Effector memory CD4-positive, alpha-beta T cell (primary cell): ENCODE results near the gene EDDM3A.

Experiments used
- DNase-seq, 3 donors: peaks; one replicate each; pipeline ENCODE4 v3.0.0-alpha.2; 2020
- H3K27ac ChIP-seq: 2 replicates; pipeline ENCODE4 v1.7.0; 2013; ENCODE audit warnings: mild to moderate bottlenecking, low read length, moderate library complexity; ENCODE audit not compliant: insufficient read depth, poor library complexity, severe bottlenecking
- H3K27me3 ChIP-seq: replicated peaks from 2 replicates; pipeline ENCODE4 v1.7.0; 2013; ENCODE audit warnings: mild to moderate bottlenecking, low read length; ENCODE audit not compliant: insufficient read depth, control insufficient read depth, poor library complexity, severe bottlenecking
- H3K36me3 ChIP-seq: 2 replicates; pipeline ENCODE4 v1.7.0; 2013; ENCODE audit warnings: mild to moderate bottlenecking, low read length, moderate library complexity; ENCODE audit not compliant: control insufficient read depth, insufficient read depth
- H3K4me1 ChIP-seq: 2 replicates; pipeline ENCODE4 v1.7.0; 2013; ENCODE audit warnings: low read length, mild to moderate bottlenecking; ENCODE audit not compliant: control insufficient read depth, insufficient read depth, poor library complexity, severe bottlenecking
- H3K4me3 ChIP-seq: 2 replicates; pipeline ENCODE4 v1.7.0; 2013; ENCODE audit warnings: low read length, low read depth, mild to moderate bottlenecking; ENCODE audit not compliant: insufficient read depth, poor library complexity, severe bottlenecking
- H3K9me3 ChIP-seq: 2 replicates; pipeline ENCODE4 v1.7.0; 2013; ENCODE audit warnings: mild to moderate bottlenecking, low read length, moderate library complexity; ENCODE audit not compliant: control insufficient read depth

EDDM3A gene

GRCh38 chr14:20775043-20775442, 29.4 kb downstream of the EDDM3A start:
- no peaks in the 10 kb centered on the region for H3K9me3 ChIP-seq
- H3K27me3 ChIP-seq = no peaks in the 10 kb centered on the region
- H3K4me3 ChIP-seq = no peak overlapping the region
- H3K36me3 ChIP-seq = no peaks in the 10 kb centered on the region
- H3K27ac ChIP-seq = no peak overlapping the region
- no peak for DNase-seq
- no peaks in the 10 kb centered on the region for H3K4me1 ChIP-seq

- DNase-seq = no peak
- Histone ChIP-seq H3K27me3 (no peaks in the 10 kb centered on the region), H3K27ac (no peak overlapping the region)
These were observed 30.2 kb downstream of the EDDM3A start for GRCh38 chr14:20775901-20776300.

DNA sequence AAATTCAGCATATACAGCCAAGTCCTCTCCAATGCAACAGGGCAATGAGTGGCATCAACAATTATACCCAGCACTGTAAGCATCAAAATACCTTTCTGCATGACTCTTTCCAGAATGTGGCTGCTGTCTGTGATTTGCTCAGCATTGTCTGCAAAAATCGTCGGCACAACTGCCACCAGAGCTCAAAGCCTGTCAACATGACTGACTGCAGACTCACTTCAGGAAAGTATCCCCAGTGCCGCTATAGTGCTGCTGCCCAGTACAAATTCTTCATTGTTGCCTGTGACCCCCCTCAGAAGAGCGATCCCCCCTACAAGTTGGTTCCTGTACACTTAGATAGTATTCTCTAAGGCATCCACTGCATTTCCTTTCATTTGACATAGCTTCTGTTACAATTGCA, 36.1 kb downstream of the EDDM3A start:
- DNase-seq = no peak
- H3K4me1 ChIP-seq = peaks cover 15% of the 10 kb centered on the region
- H3K27ac ChIP-seq = peak overlapping the region; percentile 43
- H3K27me3 ChIP-seq = no peaks in the 10 kb centered on the region
- no peaks in the 10 kb centered on the region for H3K9me3 ChIP-seq
- H3K4me3 ChIP-seq = peak overlapping the region; percentile 36
- no peaks in the 10 kb centered on the region for H3K36me3 ChIP-seq

More at GRCh38 chr14:20775901-20776300, 30.2 kb downstream of the EDDM3A start:
- Histone ChIP-seq H3K4me3 (no peak overlapping the region), H3K9me3 (no peaks in the 10 kb centered on the region), H3K4me1 (peaks cover 4% of the 10 kb centered on the region), H3K36me3 (no peaks in the 10 kb centered on the region)

GRCh38 chr14:20782280-20782890, 36.7 kb downstream of the EDDM3A start:
- no peaks in the 10 kb centered on the region for H3K9me3 ChIP-seq
- H3K27me3 ChIP-seq = no peaks in the 10 kb centered on the region
- H3K27ac ChIP-seq = peak overlapping the region; percentile 43
- peak overlapping the region; percentile 36 for H3K4me3 ChIP-seq
- peaks cover 15% of the 10 kb centered on the region for H3K4me1 ChIP-seq
- no peak for DNase-seq
- H3K36me3 ChIP-seq = no peaks in the 10 kb centered on the region

DNA sequence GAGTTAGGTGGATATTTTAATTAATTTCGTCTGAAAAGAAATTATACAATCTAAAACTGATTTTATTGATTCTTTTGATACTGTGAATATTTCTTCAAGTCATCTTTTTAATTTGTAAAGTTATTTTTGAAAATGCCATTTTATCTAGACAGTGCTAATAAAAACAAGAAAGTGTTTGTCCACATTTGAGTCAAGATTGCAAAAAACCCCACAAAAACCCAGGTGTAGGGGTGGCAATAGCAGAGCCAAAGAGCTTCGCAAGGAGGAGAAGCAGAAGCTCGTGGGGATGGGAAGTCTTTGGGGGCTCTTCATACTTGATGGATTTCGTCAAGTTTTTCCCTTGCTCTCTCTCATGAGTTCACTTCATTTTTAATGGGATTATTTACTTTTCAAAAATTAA, 41.3 kb downstream of the EDDM3A start:
- Histone ChIP-seq H3K4me3 (no peak overlapping the region), H3K27me3 (no peaks in the 10 kb centered on the region), H3K9me3 (no peaks in the 10 kb centered on the region), H3K4me1 (peaks cover 2% of the 10 kb centered on the region), H3K27ac (no peak overlapping the region), H3K36me3 (no peaks in the 10 kb centered on the region)
- DNase-seq = no peak

- Histone ChIP-seq H3K4me3 (no peak overlapping the region), H3K27me3 (no peaks in the 10 kb centered on the region), H3K9me3 (no peaks in the 10 kb centered on the region), H3K27ac (no peak overlapping the region), H3K36me3 (no peaks in the 10 kb centered on the region), H3K4me1 (no peaks in the 10 kb centered on the region)
- no peak for DNase-seq
These were observed 43.6 kb downstream of the EDDM3A start for GRCh38 chr14:20789230-20789813.

- no peak overlapping the region for H3K27ac ChIP-seq
- no peaks in the 10 kb centered on the region for H3K9me3 ChIP-seq
- no peak overlapping the region for H3K4me3 ChIP-seq
- no peak for DNase-seq
- no peaks in the 10 kb centered on the region for H3K36me3 ChIP-seq
- H3K27me3 ChIP-seq = no peaks in the 10 kb centered on the region
- no peaks in the 10 kb centered on the region for H3K4me1 ChIP-seq
These were observed 44.9 kb downstream of the EDDM3A start for GRCh38 chr14:20790464-20791116.

DNA sequence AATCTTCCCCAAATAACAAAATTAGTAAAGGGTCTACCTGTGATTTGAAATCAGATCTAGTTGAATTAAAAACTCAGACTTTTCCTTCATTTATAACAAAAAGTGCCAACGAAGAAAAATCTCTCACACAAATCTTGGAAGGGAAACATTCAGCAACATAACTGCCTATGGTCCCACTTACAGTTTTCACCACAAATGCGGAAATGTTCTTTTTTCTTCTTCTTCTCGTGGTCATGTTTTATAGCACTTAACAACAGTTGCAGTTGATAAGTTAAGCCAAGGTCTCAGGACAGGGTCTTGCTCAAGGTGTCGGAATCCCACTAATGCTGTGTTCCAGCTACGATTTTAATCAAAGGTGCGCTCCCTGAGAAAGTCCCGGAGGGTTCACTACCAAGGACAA, 45.5 kb downstream of the EDDM3A start:
- no peaks in the 10 kb centered on the region for H3K27me3 ChIP-seq
- no peaks in the 10 kb centered on the region for H3K4me1 ChIP-seq
- no peak for DNase-seq
- H3K9me3 ChIP-seq = no peaks in the 10 kb centered on the region
- no peaks in the 10 kb centered on the region for H3K36me3 ChIP-seq
- H3K27ac ChIP-seq = no peak overlapping the region
- no peak overlapping the region for H3K4me3 ChIP-seq

GRCh38 chr14:20791597-20791996, 45.9 kb downstream of the EDDM3A start:
- no peak for DNase-seq
- Histone ChIP-seq H3K4me1 (no peaks in the 10 kb centered on the region), H3K4me3 (no peak overlapping the region), H3K27ac (no peak overlapping the region), H3K27me3 (no peaks in the 10 kb centered on the region), H3K36me3 (no peaks in the 10 kb centered on the region), H3K9me3 (no peaks in the 10 kb centered on the region)

DNA sequence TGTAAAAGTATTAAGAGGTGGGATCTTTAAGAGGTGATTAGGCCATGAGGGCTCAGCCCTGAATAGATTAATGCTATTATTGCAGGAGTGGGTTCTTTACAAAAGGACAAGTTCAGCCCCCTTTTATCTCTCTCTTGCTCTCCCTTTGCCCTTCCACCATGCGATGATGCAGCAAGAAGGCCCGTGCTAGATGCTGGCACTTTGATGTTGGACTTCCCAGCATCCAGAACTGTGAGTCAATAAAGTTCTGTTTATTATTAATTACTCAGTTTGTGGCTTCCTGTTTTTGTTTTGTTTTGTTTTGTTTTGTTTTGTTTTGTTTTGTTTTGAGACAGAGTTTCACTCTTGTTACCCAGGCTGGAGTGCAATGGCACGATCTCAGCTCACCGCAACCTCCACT, 46.9 kb downstream of the EDDM3A start:
- Histone ChIP-seq H3K4me3 (no peak overlapping the region), H3K27me3 (no peaks in the 10 kb centered on the region), H3K27ac (no peak overlapping the region), H3K9me3 (no peaks in the 10 kb centered on the region), H3K36me3 (no peaks in the 10 kb centered on the region), H3K4me1 (no peaks in the 10 kb centered on the region)
- no peak for DNase-seq
